Right lobe of liver (tissue), 4 donors: ENCODE data around the gene CRYBG1.

Experiments used
- POLR2A ChIP-seq: fragments of 450-650 bp; IDR thresholded peaks from one replicate; pipeline ENCODE4 v1.6.1; 2017; ENCODE audit warnings: antibody characterized with exemption, mild to moderate bottlenecking
- TF ChIP-seq, protein P1 (sequence below), 4 donors: fragments of 200-600 bp in 3 of 4; fragments of 450-650 bp in 1 of 4; IDR thresholded peaks; one replicate each; pipeline versions ENCODE4 v1.5.1 to v1.8.0; 2016 to 2022; ENCODE audit warnings: antibody characterized with exemption in 4 of 4, mild to moderate bottlenecking in 2 of 4
- donor health status: DM: no; HTN: no; CAD: no.
- donor health status: DM: no; HTN: no; CAD: no.
- donor health status: DM: no; HTN: yes; CAD: no.

DNA sequence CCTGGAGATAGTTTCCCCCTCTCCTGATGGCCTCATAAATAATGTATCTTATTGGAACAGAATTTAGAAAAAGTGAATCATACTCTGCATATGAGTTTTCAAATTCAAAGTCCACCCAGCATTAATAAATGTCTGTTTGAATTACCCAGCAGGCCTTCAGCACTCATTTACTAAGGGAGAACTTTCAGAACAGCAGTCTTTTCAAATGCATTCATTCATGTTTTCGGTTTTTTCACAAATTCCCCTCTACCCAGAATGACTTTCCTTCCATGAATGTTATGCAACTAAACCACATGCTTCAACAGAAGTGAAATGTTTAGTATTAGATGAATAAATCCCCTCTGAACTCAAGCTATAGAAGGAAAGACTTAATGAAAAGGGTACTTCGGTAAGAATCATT is 176.3 kb downstream of the CRYBG1 start:
- TF ChIP-seq, protein P1, sequence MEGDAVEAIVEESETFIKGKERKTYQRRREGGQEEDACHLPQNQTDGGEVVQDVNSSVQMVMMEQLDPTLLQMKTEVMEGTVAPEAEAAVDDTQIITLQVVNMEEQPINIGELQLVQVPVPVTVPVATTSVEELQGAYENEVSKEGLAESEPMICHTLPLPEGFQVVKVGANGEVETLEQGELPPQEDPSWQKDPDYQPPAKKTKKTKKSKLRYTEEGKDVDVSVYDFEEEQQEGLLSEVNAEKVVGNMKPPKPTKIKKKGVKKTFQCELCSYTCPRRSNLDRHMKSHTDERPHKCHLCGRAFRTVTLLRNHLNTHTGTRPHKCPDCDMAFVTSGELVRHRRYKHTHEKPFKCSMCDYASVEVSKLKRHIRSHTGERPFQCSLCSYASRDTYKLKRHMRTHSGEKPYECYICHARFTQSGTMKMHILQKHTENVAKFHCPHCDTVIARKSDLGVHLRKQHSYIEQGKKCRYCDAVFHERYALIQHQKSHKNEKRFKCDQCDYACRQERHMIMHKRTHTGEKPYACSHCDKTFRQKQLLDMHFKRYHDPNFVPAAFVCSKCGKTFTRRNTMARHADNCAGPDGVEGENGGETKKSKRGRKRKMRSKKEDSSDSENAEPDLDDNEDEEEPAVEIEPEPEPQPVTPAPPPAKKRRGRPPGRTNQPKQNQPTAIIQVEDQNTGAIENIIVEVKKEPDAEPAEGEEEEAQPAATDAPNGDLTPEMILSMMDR (IDR thresholded peaks at IDR 0.05): no peak
- TF ChIP-seq POLR2A: no peak
